K562 (cell line): ENCODE results near the gene MUSK.

Source experiments
- CTCF ChIP-seq, 3 experiments: IDR thresholded peaks in 2 of 3; conservative IDR thresholded peaks in 1 of 3; 2 replicates each; pipeline ENCODE4 v1.5.1; 2011 to 2012; ENCODE audit warnings: low read length in 3 of 3, mild to moderate bottlenecking in 3 of 3, control low read depth in 2 of 3, improper control_type of control experiment in 1 of 3, inconsistent platforms in 1 of 3, low read depth in 1 of 3, mixed read lengths in 1 of 3, moderate library complexity in 1 of 3; ENCODE audit not compliant: insufficient read depth in 2 of 3
- MEF2D ChIP-seq: conservative IDR thresholded peaks from 2 replicates; pipeline ENCODE4 v1.6.1; 2016; ENCODE audit warnings: low read depth, missing genetic modification characterization, missing compliant biosample characterization
- PHF8 ChIP-seq: fragments of 200-600 bp; sonication (generic); IDR thresholded peaks from 2 replicates; pipeline ENCODE4 v1.6.1; 2012; ENCODE audit warnings: mixed run types, mild to moderate bottlenecking, inconsistent platforms, low read length, moderate library complexity, borderline replicate concordance
- POLR2A ChIP-seq: fragments of 450-650 bp; conservative IDR thresholded peaks from 2 replicates; pipeline ENCODE4 v1.6.1; 2016
- POLR2AphosphoS5 ChIP-seq: IDR thresholded peaks from 2 replicates; pipeline ENCODE4 v1.6.1; 2011; ENCODE audit warnings: mild to moderate bottlenecking, low read depth, low read length, moderate library complexity; ENCODE audit not compliant: control insufficient read depth, insufficient read depth
- ZNF217 ChIP-seq: sonication (generic); formaldehyde crosslinking; IDR thresholded peaks from 2 replicates; pipeline ENCODE4 v1.8.0; 2022; ENCODE audit warnings: mild to moderate bottlenecking, missing genetic modification reagents
- ZNF780A ChIP-seq: fragments of 250-450 bp; sonication (Bioruptor Pico); IDR thresholded peaks from 2 replicates; pipeline ENCODE4 v1.5.0; 2021; ENCODE audit warnings: mild to moderate bottlenecking

GRCh38 chr9:110672873-110673510 lies 4.4 kb downstream of the MUSK start:
- TF ChIP-seq PHF8 (no peak), CTCF (IDR thresholded peaks at IDR 0.05 in 2 of 3, conservative IDR thresholded peaks at IDR 0.05 in 1 of 3; ENCODE audit: insufficient read depth in 2 of 3, low read depth in 1 of 3, low read length in 3 of 3) (no peak), MEF2D (tag) (no peak), ZNF217 (no peak), POLR2AphosphoS5 (no peak), ZNF780A (CRISPR knock-in tag) (no peak), POLR2A (no peak)
